HEK293 (cell line): ENCODE results near the gene RBFOX2.

ENCODE experiments used
- REST ChIP-seq: fragments of 450-650 bp; formaldehyde crosslinking; IDR thresholded peaks from 2 replicates; pipeline ENCODE4 v1.5.1; 2016; ENCODE audit warnings: missing biosample characterization, missing genetic modification characterization
- TRIM28 ChIP-seq: IDR thresholded peaks from 2 replicates; pipeline ENCODE4 v1.6.1; 2011; ENCODE audit warnings: low read length, control low read depth, borderline replicate concordance

- TF ChIP-seq TRIM28 (no peak), REST (tag by site-specific recombination) (no peak)
Measured at GRCh38 chr22:35761037-35761436, 267.6 kb downstream of the RBFOX2 start.
